ENCODE data around the gene MYL6. TPM values are rescaled to one million over a fixed set of nuclear protein-coding genes. Genes with fewer than 3 reads are reported as not detected.

MYL6 gene
- total and polyA plus RNA-seq, 10 donors: 1,063 to 3,098 (median 1,427) TPM

DNA sequence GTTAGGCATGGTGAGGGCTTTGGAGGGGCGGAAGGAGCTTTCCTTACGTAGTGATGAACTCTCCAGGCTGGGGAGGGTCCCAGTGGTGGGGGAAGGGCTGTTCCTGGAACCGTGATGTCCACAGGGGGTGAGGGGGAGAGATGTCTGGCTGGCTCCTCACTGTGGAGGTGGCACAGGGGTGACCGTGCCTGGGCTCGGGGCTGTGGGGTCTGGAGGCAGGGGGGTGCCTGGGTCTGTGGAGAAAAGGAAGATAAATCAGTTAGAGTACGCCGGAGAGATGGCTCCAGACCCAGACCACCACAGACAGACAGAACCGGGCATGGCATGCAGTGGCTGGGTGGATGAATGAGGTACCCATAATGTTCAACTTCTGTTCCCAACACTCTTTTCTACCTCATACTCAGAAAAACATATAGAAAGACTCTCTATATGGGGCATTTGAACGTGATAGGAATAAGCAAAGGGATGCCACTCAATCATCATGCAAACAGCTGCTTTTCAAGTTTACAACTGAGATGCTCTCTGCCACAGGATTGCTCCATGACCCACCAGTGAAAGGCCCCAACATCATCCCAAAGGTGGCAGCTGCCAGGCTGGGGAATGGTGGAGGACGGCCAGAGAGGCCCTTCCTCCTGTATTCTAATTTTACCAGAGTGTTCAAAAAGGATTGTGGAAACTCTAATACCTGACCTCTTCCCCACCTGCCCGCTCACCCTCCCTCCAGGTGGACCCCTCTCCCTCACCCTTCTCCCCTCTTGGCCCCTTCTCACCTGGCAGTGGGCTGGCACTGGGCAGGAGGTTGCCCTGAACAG is 5.6 kb downstream of the MYL6 start:
- Histone ChIP-seq H3K4me3 (no peak overlapping the region), H3K36me3 (peaks cover 0 to 94% (median 89%) of the 10 kb centered on the region in 6 donors), H3K4me1 (peaks cover 19 to 48% (median 39%) of the 10 kb centered on the region in 6 donors), H3K9me3 (no peaks in the 10 kb centered on the region), H3K27ac (peak overlapping the region in 3 of 8 donors; percentile 30 to 99 (median 48)), H3K27me3 (replicated peaks in 1 of 7) (no peaks in the 10 kb centered on the region)
- no peak for TF ChIP-seq POLR2A (IDR thresholded peaks at IDR 0.05)
- peak in 1 of 11 experiments; percentile 8 for TF ChIP-seq CTCF (IDR thresholded peaks at IDR 0.05 in 8 of 11, conservative IDR thresholded peaks at IDR 0.05 in 3 of 11)
- TF ChIP-seq POLR2AphosphoS5 (IDR thresholded peaks at IDR 0.05): peak; percentile 33 to 46 (median 39)
- 76 to 83% (median 83%) methylated on average over 11 of the region's 11 CpGs for WGBS, 5 donors
- no peak for DNase-seq
- intact Hi-C loops (cut with DNase I; ENCODE audit: low total_unique reads): no loop called here

DNA sequence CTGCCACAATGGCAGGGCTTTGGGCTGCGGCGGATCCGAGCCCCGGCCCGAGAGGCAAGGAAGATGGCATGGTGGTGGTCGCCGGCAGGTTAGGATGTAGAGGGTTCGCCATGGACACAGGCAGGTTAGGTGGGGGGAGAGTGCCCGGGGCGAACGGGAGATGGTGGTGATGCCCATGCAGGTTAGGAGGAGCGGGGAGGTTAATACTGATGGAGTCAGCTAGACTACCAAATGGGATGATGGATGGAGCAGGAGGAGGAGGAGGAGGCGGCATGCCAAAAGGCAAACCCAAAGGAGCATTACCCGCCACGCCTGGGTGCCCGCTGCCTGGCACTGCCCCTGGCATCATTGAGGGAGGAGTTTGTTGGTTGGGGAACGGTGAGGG is 6.2 kb downstream of the MYL6 start:
- peak overlapping the region in 1 of 8 donors; percentile 30 for H3K27ac ChIP-seq
- TF ChIP-seq POLR2AphosphoS5 (IDR thresholded peaks at IDR 0.05): peak; percentile 65 to 84 (median 80)
- no peak for TF ChIP-seq POLR2A (IDR thresholded peaks at IDR 0.05)
- no peak for DNase-seq

GRCh38 chr12:56165369-56165768 is 7.2 kb downstream of the MYL6 start:
- H3K36me3 ChIP-seq: peaks cover 4 to 100% (median 96%) of the 10 kb centered on the region in 6 donors
- no peak for DNase-seq
- intact Hi-C loops (cut with DNase I; ENCODE audit: low total_unique reads): no loop called here
- H3K27me3 ChIP-seq (replicated peaks in 1 of 7): no peaks in the 10 kb centered on the region
- no peak for TF ChIP-seq POLR2A (IDR thresholded peaks at IDR 0.05)
- peak in 2 of 3 donors; percentile 51 to 78 for TF ChIP-seq POLR2AphosphoS5 (IDR thresholded peaks at IDR 0.05)
- 67 to 95% (median 85%) methylated on average over 3 to 4 of the region's 4 CpGs for WGBS, 5 donors
- no peak overlapping the region for H3K4me3 ChIP-seq
- no peaks in the 10 kb centered on the region for H3K9me3 ChIP-seq
- H3K4me1 ChIP-seq: peaks cover 9 to 32% (median 23%) of the 10 kb centered on the region in 6 donors
- peak overlapping the region in 1 of 8 donors; percentile 53 for H3K27ac ChIP-seq

More for the DNA sequence above, 6.2 kb downstream of the MYL6 start:
- Histone ChIP-seq H3K4me3 (no peak overlapping the region), H3K36me3 (peaks cover 0 to 100% (median 95%) of the 10 kb centered on the region in 6 donors), H3K9me3 (no peaks in the 10 kb centered on the region), H3K4me1 (peaks cover 19 to 42% (median 33%) of the 10 kb centered on the region in 6 donors), H3K27me3 (replicated peaks in 1 of 7) (no peaks in the 10 kb centered on the region)
- WGBS, 5 donors: 89 to 94% (median 92%) methylated on average over 17 of the region's 17 CpGs
- intact Hi-C loops (cut with DNase I; ENCODE audit: low total_unique reads): no loop called here

DNA sequence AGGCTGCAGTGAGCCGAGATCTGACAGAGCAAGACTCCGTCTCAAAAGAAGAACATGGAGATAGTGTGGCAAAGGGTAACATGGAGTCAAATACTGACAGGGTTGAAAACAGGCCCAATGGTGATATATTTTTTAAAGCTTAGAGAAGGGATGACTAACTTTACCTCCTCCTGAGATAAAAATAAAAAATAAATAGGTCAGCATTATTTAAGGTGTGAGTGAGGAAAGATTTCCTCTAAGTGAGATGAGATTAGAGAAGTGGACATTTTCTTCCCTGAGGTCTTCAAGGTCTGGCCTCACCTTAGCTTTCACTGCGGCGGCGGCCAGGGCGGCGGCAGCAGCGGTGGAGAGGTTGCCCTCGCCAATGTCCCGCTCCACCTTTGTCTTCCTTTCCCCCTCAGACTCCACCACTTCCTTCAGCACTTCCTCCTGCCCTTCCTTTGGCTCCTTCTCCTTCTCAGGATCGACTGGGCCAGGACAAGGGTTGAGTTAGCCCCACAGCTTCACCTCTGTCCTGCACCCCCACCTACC is 11.1 kb downstream of the MYL6 start:
- 77 to 89% (median 83%) methylated on average over 11 of the region's 11 CpGs for whole genome bisulfite sequencing, 5 donors
- H3K27ac ChIP-seq: peak overlapping the region in 2 of 8 donors; percentile 9 to 27
- H3K9me3 ChIP-seq: no peaks in the 10 kb centered on the region
- peaks cover 0 to 14% (median 0%) of the 10 kb centered on the region in 6 donors for H3K4me1 ChIP-seq
- no peak for DNase-seq
- H3K36me3 ChIP-seq: peaks cover 4 to 100% (median 97%) of the 10 kb centered on the region in 6 donors
- H3K27me3 ChIP-seq (replicated peaks in 1 of 7): no peaks in the 10 kb centered on the region
- no peak for TF ChIP-seq CTCF (IDR thresholded peaks at IDR 0.05 in 8 of 11, conservative IDR thresholded peaks at IDR 0.05 in 3 of 11)
- TF ChIP-seq POLR2AphosphoS5 (IDR thresholded peaks at IDR 0.05): peak in 2 of 3 donors; percentile 5 to 70
- no peak for TF ChIP-seq POLR2A (IDR thresholded peaks at IDR 0.05)
- intact Hi-C loops (cut with DNase I; ENCODE audit: low total_unique reads): no loop called here
- no peak overlapping the region for H3K4me3 ChIP-seq

- Histone ChIP-seq H3K9me3 (no peaks in the 10 kb centered on the region), H3K4me1 (peaks cover 0 to 14% (median 0%) of the 10 kb centered on the region in 6 donors), H3K27ac (peak overlapping the region in 7 of 8 donors; percentile 19 to 49 (median 32)), H3K36me3 (peaks cover 6 to 100% (median 99%) of the 10 kb centered on the region in 6 donors), H3K27me3 (replicated peaks in 1 of 7) (no peaks in the 10 kb centered on the region), H3K4me3 (no peak overlapping the region)
- DNase-seq: no peak
- intact Hi-C loops (cut with DNase I; ENCODE audit: low total_unique reads): no loop called here
- WGBS, 5 donors: 66 to 85% (median 82%) methylated on average over 6 to 7 of the region's 7 CpGs
- TF ChIP-seq CTCF (IDR thresholded peaks at IDR 0.05 in 8 of 11, conservative IDR thresholded peaks at IDR 0.05 in 3 of 11) (no peak), POLR2AphosphoS5 (IDR thresholded peaks at IDR 0.05) (peak; percentile 47 to 79 (median 57))
Measured at GRCh38 chr12:56172839-56173238, 14.7 kb downstream of the MYL6 start.
